Activated naive CD4-positive, alpha-beta T cell treated with anti-CD3 and anti-CD28 coated beads, Interleukin-2, amount 50 U/mL, for 16 hours (primary cell): ENCODE measurements around the gene OSGIN1.
"Not testable (repeated sequence)": the region's sequence is repeated elsewhere in the genome, so short reads cannot be mapped to it uniquely, and the experiment has no call there.

Experiments
- DNase-seq: peaks from one replicate; pipeline ENCODE4 v3.0.0-alpha.2; 2020

Gene OSGIN1

DNA sequence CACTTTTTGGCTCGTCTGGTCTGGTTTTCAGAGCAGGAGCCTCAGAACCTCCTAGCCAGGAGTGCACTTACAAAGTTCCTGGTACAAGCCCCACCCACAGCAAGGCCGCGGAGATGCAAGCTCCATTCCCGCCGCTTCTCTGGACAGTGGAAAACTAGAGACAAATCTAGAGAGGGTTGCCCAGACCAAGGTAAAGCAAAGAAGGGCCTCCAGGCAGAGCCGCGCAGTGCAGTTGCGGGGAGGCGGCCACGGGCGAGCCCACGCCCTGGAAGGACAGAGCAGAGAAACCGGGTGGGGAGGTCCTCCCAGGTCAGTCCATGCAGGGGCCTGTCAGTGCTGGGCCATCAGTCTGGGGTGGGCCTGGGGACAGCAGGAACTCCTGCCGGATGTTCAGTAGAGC, 11.0 kb upstream of the OSGIN1 start:
- no peak for DNase-seq

DNA sequence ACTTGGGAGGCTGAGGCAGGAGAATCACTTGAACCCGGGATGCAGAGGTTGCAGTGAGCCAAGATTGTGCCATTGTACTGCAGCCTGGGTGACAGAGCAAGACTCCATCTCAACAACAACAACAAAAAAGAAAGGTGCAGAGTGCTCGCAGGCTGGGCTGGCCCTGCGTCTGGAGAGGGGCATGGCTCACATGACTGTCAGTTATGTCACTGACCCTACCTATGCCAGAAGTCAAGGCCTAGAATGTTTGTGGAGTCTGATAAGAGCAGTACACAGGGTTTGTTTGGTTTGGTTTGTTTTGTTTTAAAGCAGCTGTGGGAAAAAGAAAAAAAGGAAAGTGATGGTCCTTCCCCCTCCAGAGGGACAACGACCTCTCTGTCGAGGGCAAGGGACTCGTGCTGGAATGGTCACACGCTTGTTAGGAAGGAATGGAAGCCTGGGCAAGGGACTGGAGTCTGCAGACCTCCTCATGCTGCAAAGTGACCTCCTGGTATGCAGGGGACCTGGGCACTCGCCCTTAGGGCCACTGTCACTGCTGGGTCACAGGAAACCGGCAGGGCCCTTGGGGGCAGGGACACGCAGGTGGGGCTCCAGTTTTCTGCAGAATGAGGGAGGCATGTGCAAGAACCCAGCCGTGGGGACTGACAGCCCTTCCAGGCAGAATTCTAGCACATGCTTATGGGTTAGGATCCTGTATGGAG, 10.1 kb upstream of the OSGIN1 start:
- DNase-seq = no peak

DNA sequence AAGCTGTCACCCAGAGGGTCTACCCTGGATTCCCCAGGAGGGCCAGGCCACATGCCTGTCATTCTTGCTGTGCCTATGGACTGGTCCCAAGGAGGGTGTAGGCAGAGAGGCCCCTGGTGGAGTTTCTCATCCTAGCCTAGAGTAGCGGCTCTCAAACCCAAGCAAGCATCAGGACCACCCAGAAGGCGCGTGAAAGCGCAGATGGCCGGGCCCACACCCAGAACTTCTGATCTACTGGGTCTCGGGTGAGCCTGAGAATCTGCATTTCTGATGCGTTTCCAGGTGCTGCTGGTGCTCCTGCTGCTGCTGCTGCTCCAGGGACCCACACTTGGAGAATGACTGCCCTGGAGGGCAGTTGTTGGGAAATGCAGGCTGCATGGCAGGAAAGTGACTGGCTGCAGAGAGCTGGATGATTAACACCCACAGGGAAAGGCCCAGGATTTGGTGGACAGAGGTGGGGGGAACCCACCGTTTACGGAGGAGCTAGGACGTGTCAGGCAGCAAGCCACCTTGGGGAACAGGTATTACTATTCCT, 9.5 kb upstream of the OSGIN1 start:
- no peak for DNase-seq

DNA sequence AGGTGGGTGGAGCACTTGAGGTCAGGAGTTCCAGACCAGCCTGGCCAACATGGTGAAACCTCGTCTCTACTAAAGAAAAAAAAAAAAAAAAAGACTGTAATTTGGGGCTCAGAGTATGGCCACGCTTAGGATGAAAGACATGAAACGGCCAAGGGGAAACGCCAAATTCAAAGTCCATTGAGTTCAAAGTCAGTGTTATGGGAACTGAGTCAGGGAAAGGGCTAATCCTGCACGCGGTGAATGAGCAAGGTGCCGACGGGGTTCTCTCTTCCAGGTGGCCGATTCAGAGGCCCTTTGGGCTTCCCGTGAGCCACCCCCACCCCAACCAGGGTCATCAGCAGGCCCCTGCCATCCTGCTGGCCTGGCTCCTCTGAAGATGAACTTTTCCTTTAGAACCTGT, 7.5 kb upstream of the OSGIN1 start:
- no peak for DNase-seq

DNA sequence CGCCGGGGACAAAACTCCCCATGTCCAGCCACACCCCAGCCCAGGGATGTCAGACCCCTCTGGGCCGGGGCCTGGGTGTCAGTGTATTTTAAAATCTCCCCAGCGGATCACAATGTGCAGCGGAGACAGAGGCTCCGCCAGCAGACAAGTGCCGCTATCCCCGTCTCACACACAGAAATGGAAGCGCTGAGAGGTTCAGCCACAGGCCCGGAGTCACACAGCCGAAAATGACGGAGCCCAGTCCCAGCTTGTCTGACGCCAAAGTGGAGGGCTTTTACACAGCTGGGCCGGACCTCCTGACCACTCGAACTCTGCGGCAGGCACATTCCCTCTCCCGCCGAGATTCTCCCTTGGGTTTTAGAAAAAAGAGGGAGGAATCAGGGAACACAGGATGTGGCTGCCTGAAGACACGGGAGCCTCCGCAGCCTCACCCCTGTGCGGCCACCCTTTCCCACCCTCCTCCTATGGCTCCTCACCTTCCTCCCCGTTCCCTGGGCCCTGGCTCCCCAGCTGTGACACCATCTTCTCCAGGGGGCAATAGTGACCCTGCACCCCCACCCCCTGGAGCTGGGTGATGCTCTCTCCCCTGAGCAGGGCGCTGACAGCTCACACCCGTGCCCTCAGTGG, 6.8 kb upstream of the OSGIN1 start:
- DNase-seq = no peak

DNA sequence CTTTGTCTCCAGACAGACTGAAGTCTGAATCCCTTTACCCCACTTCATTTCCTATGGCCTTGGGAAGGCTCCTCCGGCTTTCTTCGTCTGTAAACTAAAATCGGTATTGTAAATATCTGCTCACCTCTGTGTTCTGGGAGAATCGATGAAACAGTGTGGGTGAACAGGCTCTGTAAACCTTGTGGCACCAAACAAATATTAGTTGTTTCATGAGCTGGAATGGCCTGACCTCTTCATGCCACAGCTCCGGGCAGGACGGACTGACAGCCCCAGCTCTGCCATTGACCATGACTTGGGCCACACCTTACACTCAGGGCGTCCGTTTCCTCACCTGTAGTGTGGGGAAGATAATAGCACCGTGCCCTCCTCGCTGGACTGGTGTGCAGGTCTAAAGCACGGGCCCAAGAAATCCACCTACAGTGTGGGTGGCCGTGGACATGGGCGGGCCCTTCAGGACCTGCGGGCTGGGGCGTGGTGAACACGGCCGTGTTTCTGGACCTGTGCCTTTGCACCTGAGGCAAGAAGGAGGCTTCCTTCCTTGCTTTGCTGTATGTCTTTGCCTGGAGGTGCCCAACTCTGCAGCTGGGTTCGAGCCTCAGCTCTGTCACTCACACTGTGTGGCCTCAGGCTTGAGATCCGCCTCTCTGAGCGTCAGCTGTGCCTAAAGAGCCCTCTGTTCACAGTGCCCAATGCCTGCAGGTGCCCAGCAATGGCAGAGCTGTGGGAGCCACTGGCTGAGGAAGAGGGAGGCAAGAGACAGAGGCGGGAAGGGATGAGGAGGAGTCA, 6.1 kb upstream of the OSGIN1 start:
- no peak for DNase-seq

DNA sequence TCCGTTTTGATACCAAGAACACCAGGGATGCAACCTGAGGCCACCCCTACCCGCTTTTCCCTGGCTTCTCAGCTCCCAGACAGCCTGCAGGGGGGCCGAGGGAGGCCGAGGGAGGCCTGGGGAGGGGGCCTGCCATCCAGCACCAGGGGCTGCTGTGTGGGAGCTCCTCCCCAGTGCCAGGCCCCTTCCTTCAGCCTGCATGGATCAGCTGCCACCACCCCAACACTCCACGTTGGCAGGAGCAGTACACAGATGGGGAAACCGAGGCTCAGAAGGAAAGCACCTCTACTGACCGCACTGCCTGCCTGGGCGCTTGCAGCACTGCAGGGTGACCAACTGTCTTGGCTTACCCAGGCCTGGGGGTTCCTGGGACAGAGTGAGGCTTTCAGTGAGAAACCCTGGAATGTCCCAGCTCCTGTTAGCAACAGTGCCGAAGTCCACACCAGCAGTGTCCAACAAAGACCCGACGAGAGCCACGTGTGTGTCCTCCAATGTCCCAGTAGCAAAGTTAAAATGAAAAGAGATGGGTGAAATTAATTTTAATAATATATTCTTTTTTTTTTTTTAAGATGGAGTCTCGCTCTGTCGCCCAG, 5.3 kb upstream of the OSGIN1 start:
- no peak for DNase-seq

DNA sequence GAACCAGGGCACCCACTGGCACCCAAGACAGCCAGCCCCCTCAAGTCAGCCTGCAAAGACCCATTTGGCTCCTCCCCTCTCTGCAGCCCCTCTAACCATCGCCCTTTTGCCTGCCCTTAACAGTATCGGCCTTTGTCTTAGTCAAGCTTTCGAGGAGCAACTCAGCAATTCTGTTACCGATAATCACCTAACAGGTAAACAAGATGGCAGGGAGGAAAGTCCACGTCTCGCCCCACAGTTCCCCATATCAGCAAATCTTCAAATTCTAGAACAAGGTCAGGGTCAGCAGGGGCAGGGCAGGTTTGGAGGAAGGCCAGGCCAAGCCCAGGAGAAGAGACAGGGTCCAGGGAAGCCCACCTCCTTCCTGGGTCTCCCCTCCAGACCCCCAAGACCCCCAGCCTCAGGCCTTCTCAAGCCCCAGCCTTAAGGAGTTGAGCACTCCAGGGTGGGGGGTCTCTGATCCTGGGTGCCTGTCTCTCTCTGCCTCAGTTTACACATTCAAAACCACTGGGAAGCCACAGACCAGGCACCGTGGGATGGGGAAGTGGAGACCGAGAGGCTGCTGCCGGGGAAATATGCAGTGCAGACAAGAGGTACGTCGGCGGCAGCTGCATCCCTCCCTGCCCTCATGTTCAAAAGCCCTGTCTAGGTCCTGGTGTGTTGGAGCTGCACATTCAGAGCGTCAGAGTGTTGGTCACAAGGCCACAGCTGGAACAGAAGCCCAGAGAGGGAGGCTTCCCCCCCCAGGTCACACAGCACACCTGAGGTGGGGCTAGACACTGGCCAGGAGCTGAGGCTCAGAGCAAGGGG, 3.9 kb upstream of the OSGIN1 start:
- no peak for DNase-seq

DNA sequence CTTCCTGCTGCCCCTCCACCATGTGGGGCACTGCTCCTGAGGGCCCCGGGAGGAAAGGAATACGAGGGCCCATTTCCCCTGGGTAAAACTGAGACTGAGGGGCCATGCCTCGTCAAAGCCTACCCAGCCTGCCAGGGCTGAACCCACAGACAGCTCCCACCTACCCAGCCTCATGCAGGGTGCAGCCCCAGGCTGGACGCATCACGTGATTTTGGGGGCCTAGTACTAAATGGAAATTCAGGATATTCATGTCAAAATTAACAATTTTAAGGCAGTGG, 3.4 kb upstream of the OSGIN1 start:
- no peak for DNase-seq

DNA sequence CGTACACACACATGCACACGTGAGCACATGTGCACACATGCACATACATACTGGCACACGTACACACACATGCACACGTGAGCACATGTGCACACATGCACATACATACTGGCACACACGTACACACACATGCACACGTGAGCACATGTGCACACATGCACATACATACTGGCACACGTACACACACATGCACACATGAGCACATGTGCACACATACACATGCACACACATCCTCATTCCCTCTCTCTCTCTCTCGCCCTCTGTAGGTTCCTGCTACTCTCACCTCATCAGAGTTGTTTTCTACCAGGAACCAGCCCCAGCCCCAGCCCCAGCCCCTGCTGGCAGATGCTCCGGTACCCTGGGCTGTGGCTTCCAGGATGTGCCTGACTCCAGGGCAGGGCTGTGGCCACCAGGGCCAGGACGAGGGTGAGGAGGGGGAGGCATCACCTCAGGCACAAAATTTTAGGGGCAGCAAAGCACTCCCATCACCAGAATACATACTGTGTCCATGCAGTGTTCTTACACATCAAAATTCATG, 2.1 kb upstream of the OSGIN1 start:
- DNase-seq = not testable (repeated sequence)

DNA sequence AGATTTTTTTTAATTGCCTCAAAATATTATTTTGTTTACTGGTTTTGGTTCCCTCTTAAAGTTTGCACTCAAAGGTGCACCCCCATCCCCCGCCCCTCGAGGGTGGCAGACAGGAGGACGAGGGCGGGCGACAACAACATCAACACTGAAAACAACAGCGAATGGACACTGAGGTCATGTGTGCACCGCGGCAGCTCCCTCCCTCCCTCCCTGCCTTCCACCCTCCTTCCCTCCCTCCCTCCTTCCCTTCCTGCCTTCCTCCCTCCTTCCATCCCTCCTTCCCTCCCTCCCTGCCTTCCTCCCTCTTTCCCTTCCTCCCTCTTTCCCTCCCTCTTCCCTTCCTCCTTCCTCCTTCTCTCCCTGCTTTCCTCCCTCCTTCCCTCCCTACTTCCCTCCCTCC, 1.5 kb upstream of the OSGIN1 start:
- DNase-seq = no peak

DNA sequence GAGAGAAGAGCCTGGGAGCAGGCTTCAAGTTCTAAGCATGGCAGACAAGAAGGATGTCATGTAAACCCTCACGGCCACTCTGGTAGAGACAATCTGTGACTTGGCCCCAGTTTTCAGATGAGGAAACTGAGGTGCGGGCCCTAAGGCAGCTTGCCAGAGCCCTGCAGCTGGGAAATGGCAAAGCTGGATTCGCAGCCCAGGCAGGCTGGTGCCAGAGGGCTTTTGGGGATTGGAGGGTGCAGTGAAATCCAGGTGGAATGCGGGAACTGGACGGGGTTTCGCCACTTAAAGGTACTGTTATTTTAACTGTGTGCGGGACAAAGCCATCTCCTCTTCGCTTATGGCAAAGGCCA, 477 bp upstream of the OSGIN1 start:
- no peak for DNase-seq

DNA sequence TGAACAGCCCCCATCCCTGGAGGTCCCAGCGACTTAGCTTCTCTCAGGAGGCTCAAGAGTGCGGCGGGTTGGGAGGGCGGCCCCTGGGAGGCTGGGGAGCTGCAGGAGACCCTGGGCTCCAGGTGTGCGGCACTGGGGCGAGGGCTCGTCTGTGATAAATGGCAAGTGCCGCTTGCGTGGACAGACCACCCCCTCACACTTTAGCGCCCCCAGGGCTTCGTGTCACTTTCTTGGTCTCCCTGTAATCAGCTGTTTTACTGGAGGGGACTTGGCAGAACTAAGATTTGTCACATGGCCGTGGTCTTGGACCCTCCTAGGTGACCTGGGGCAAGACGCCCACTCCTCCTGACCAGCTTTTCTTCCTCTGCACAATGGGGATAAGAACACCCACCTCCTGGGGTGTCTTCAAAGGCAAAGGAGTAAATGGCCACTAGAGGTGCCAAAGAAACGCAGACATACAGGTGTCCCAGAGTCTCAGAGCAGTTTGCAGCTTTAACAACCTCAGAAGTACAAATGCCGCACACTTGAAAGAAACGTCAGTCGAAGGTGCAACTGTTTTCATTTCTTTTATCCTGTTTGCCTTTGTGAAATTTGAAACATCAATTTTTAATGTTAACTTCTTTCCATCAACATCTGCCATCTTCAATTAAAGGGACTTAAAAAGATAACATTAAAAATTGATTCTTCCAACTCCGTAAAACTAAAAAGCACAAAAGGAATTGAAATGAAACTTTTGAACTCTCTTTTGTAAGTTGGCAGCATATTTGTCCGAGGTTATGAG, 946 bp downstream of the OSGIN1 start:
- DNase-seq = no peak

DNA sequence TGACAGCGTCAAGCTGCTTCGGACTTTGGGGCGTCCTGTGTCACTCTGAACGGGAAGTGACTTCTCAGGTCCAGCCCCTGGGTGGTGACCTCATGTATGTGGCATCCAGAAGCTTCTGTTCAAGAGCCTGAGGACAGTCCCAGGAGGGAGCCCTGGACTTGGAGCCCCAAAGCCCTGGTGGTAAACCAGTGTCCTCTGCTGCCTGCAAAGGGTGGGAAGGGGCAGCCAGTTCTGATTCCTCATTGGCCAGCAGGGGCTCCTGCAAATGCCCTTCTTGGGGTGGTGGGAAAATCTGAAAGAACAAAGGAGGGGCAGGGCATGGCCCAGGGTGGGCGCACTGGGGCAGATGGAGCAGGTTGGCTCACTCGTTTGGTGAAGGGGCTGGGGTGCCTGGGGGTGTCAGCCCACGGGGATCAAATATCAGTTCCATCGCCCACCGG, 1.6 kb downstream of the OSGIN1 start:
- DNase-seq = no peak

DNA sequence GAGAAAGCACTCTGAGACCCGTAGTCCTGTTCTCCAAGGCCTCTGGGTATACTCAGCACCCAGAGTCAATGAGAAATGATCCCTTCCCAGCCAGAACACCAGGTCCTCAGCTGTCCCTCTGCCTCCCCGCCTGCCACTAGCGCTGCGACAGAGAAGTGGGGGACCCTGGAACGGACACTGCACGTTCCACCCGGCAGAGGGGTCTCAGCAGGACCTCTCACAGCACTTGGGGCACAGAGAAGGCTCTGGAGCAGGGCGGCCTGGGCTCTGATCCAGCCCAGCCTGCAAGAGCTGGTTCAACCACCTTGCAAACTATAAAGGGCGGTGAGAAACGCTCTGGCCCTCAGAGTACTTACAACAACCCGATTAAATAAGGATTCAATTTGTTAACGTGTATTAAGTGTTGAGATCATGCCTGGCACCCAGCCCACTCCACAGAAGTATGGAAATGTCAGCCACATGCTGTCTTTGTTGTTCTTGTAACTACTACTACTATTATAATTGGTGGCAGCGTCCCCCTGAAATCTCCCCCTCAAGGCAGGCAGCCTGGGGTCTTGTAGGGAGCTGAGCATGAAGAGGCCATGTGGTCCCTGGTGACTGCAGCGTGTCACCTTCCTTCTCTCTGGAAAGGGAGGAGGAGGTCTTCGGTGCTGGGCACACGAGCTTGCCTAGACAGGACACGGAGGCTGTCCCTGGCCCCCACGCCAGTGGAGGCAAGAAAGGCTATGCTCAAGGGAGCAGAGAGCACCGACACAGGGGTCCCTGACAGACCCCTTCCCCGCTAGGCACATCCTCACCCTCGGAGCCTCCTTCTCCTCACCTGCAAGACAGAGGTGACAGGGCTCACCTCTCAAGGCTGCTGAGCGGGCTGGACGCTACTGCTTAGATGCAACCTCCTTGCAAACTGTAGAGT, 2.4 kb downstream of the OSGIN1 start:
- no peak for DNase-seq

DNA sequence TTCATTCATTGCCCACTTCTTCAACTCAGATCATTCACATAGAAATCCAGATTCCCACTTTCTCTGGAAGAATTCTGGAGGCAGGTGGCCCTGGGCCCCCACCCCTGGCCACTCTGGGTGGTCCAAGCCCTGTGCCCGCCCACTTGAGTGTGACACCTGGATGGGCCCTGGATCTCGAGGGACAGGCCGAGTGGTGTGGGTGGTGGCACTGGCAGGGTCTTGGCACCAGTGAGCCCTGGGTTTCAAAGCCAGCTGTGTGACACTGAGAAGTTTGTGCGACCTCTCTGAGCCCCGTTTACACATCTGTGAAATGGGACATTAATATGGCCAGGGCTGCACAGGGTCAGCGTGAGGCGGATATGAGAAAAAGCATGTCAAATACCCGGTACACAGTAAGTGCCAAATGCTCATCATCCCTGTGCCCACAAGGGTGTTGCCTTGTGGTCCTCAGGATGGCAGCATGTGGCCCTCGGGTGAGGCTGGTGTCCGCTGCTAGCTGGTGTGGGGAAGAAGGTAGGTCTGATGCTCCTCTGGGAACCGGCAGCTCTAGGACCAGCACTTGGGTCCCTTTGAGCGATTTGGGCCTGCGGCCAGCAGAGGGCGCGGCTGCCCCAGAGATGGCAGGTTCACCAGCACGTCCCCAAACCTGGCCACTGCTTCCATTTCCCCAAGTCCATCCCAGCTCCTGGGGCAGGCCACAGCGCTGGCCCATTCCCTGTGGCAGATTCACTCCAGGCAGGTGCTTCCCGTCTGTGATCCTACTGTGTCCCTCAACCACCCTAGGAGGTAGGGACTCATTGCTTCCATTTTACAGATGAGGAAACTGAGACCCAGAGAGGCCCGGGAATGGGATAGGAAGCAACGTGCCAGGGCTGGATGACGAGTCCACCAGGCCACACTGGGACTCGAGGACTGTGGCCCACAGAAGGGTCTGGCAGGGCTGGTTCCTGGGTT, 3.6 kb downstream of the OSGIN1 start:
- peak; percentile 72 for DNase-seq

DNA sequence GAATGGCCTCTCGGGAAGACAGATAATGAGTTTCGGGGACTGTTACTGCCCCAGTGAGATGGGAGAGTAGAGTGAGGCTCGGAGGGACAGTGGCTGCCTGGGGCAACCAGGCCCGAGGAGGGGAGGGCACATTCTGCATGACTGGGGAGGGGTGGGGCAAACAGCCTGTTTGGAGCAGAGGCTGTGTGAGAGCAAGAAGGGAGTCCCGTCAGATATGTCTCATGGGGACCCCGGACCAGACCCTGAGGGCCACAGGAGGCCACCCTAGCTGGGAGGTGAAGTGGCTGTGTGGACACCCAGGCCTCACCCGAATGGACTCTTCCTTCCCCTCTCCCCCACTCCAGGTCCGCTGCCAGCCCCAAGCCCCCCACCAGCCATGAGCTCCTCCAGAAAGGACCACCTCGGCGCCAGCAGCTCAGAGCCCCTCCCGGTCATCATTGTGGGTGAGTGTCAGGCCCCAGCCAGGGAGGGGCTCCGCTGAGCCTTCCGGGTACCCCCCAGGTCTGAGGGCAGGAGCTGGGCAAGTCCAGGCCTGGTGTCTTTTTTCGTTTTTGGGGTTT, 4.3 kb downstream of the OSGIN1 start:
- no peak for DNase-seq

DNA sequence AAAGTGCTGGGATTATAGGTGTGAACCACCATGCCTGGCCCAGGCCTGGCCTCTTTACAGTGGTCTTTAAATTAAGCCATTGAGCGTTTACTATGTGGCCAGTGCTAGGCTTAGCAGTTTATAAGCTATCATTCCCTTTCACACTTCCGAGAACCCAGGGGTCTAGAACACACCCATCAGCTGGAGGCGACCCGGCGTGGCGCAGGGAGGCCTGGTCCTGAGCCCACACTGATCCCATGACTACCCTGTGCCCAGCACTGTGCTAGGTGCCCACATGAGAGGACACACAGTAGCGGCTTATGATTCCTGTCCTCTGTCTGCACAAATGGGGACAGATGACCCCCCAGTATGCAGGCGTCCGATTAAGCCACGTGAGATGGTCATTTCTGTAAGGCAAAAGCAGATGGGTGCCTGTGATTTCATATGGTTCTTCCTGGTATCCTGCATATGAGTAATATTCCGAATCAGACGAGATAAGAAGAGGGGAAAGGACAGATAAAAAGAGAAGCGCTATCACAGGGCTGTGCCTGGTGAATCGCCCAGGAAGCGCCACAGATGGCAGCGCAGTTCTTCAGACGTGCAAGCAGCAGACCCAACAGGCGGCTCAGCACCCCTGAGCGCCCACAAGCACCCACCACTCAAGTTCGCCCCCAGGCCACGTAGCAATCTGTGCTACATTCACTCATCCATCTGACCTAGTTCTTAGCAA, 5.3 kb downstream of the OSGIN1 start:
- no peak for DNase-seq
